Measurements from ENCODE around the gene SLC25A27.

SLC25A27 gene

DNA sequence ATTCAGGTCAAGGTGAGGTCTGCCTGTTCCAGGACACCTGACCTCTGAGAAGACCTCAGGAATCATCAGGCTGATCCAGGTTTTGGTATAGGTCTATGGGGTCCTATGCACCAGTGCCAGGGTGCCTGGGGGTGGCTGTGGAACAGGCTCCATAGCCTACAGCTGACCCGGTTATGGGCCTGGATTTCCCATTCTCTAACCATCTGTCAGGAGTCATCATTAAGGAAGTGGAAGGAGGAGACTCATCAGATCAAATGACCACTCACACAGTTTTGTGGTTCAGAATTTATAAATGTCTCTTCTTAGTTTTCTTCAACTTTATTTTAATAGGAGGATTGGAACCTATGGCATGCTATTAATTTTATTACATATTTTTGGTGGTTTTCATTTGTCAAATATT is 67.6 kb downstream of the SLC25A27 start:
- DNase-seq = no peak

All from DMS 273 treated with DMSO at 0.1 percent for 48 hours (cell line).